HCEC 1CT (cell line): ENCODE measurements around the gene MT1X.
"Not testable (repeated sequence)": the region's sequence is repeated elsewhere in the genome, so short reads cannot be mapped to it uniquely, and the experiment has no call there.

Experiments used
- DNase-seq: peaks from one replicate; pipeline ENCODE4 v3.0.0-alpha.2; 2017

Gene MT1X

GRCh38 chr16:56657555-56658326 is 24.5 kb upstream of the MT1X start, which contains the start of gene MT1F:
Gene MT1F (plus strand): TSS chr16:56657959. CDS start chr16:56658059, 100 bp downstream.
- DNase-seq = no peak

- DNase-seq = no peak
Measured at GRCh38 chr16:56658327-56658875, 23.9 kb upstream of the MT1X start.

GRCh38 chr16:56662357-56663354 is 19.6 kb upstream of the MT1X start:
- no peak for DNase-seq

GRCh38 chr16:56664506-56664905 is 17.8 kb upstream of the MT1X start:
- no peak for DNase-seq

GRCh38 chr16:56665286-56666261 is 16.7 kb upstream of the MT1X start:
- not testable (repeated sequence) for DNase-seq

GRCh38 chr16:56667581-56668571 is 14.4 kb upstream of the MT1X start, which contains the start of gene MT1G:
Gene MT1G (minus strand): TSS chr16:56668065. CDS start chr16:56667993, 72 bp downstream.
- DNase-seq = no peak

- no peak for DNase-seq
Measured at GRCh38 chr16:56669005-56669839, 13.0 kb upstream of the MT1X start, which contains the start of gene MT1H. Gene MT1H (plus strand): TSS chr16:56669814. CDS start chr16:56669885, 71 bp downstream.

GRCh38 chr16:56669840-56670619 is 12.2 kb upstream of the MT1X start:
- no peak for DNase-seq

GRCh38 chr16:56670620-56670934 is 11.7 kb upstream of the MT1X start:
- no peak for DNase-seq

GRCh38 chr16:56671691-56672090 is 10.6 kb upstream of the MT1X start:
- DNase-seq = not testable (repeated sequence)

- DNase-seq = not testable (repeated sequence)
Measured at GRCh38 chr16:56672171-56672570, 10.1 kb upstream of the MT1X start.

- no peak for DNase-seq
Measured at GRCh38 chr16:56672761-56673536, 9.3 kb upstream of the MT1X start.

- DNase-seq = no peak
Measured at GRCh38 chr16:56673921-56674320, 8.3 kb upstream of the MT1X start.

- DNase-seq = not testable (repeated sequence)
Measured at GRCh38 chr16:56674570-56674969, 7.7 kb upstream of the MT1X start.

- no peak for DNase-seq
Measured at GRCh38 chr16:56675685-56676210, 6.5 kb upstream of the MT1X start.

GRCh38 chr16:56677474-56677873 is 4.8 kb upstream of the MT1X start:
- DNase-seq = no peak

- DNase-seq = no peak
Measured at GRCh38 chr16:56679078-56679730, 3.1 kb upstream of the MT1X start.
